Caco-2 (cell line): Measurements from ENCODE around the gene TIMP3. TPM values are rescaled to one million over a fixed set of nuclear protein-coding genes. Genes with fewer than 3 reads are reported as not detected.

ENCODE experiments used
- BruUV-seq: library from RNA; stranded (reverse); fragments of 400-500 nt; replicated peaks from 2 replicates; lab custom pipeline; 2021; lab: Mats Ljungman, UMichigan
- CTCF ChIA-PET: fragments of 300-600 bp; sonication (Branson Sonifier 250); formaldehyde crosslinking; loops from one replicate; lab custom pipeline; 2022; ENCODE audit warnings: antibody characterized with exemption; lab: Charles Lee
- POLR2A ChIA-PET: fragments of 300-600 bp; sonication (Branson Sonifier 250); formaldehyde crosslinking; loops from one replicate; lab custom pipeline; 2022; ENCODE audit warnings: antibody characterized with exemption; lab: Charles Lee
- DNase-seq, 2 experiments: peaks; one replicate each; pipeline versions ENCODE4 v3.0.0 to v3.0.0-alpha.2; 2020 to 2022
- H3K27me3 ChIP-seq: replicated peaks from 2 replicates; pipeline ENCODE4 v1.6.0; 2011; ENCODE audit warnings: low read length; ENCODE audit not compliant: control insufficient read depth, insufficient read depth
- H3K36me3 ChIP-seq: 2 replicates; pipeline ENCODE4 v1.5.1; 2011; ENCODE audit warnings: low read length; ENCODE audit not compliant: control insufficient read depth, insufficient read depth
- H3K4me1 ChIP-seq: fragments of 250-450 bp; sonication (Bioruptor Pico); 2 replicates; pipeline ENCODE4 v1.5.1; 2020; ENCODE audit warnings: mild to moderate bottlenecking
- H3K4me3 ChIP-seq: 2 replicates; pipeline ENCODE4 v1.5.1; 2011; ENCODE audit warnings: low read depth, mild to moderate bottlenecking, control low read depth, low read length
- H3K9me3 ChIP-seq: fragments of 250-450 bp; sonication (Bioruptor Pico); 2 replicates; pipeline ENCODE4 v1.5.1; 2020; ENCODE audit warnings: mild to moderate bottlenecking, moderate library complexity
- H3K27ac Mint-ChIP-seq: one replicate; pipeline ENCODE4 v1.8.0; 2022; ENCODE audit warnings: mixed read lengths; ENCODE audit not compliant: unreplicated experiment
- H3K27me3 Mint-ChIP-seq: one replicate; pipeline ENCODE4 v1.8.0; 2022; ENCODE audit warnings: mixed read lengths; ENCODE audit not compliant: insufficient read depth, unreplicated experiment
- H3K36me3 Mint-ChIP-seq: one replicate; pipeline ENCODE4 v1.8.0; 2022; ENCODE audit warnings: mild to moderate bottlenecking, mixed read lengths; ENCODE audit not compliant: insufficient read depth, unreplicated experiment
- H3K4me1 Mint-ChIP-seq: one replicate; pipeline ENCODE4 v1.8.0; 2022; ENCODE audit warnings: low read depth, mixed read lengths; ENCODE audit not compliant: unreplicated experiment
- H3K4me3 Mint-ChIP-seq: one replicate; pipeline ENCODE4 v1.8.0; 2022; ENCODE audit warnings: mild to moderate bottlenecking, moderate library complexity, mixed read lengths; ENCODE audit not compliant: unreplicated experiment
- H3K9me3 Mint-ChIP-seq: one replicate; pipeline ENCODE4 v1.8.0; 2022; ENCODE audit warnings: mixed read lengths; ENCODE audit not compliant: unreplicated experiment
- CTCF ChIP-seq, 2 experiments: fragments of 200-600 bp in 1 of 2; IDR thresholded peaks; 1 replicate in 1 of 2; 2 replicates in 1 of 2; pipeline versions ENCODE4 v1.5.1 to v1.8.0; 2011 to 2022; ENCODE audit warnings: antibody characterized with exemption in 1 of 2, control low read depth in 1 of 2, inconsistent platforms in 1 of 2, low read depth in 1 of 2, low read length in 1 of 2, mild to moderate bottlenecking in 1 of 2, moderate library complexity in 1 of 2; ENCODE audit not compliant: insufficient read depth in 1 of 2, severe bottlenecking in 1 of 2, unreplicated experiment in 1 of 2
- intact Hi-C: fragments of 100-400 bp; cut with micrococcal nuclease; formaldehyde crosslinking; loops from one replicate; pipeline ENCODE4 v1.10.0; 2022; ENCODE audit not compliant: unreplicated experiment
- total RNA-seq: library from RNA; stranded (reverse); gene quantifications from 2 replicates; pipeline ENCODE4 v1.2.3, GENCODE V29; 2022

The TIMP3 gene
- total RNA-seq, 1 experiment from 2014 or later, result 86.4 TPM

- no TSS peak for BruUV-seq
- intact Hi-C loops, result no loop called here
Measured at GRCh38 chr22:32848226-32848625, 46.7 kb downstream of the TIMP3 start.

GRCh38 chr22:32849501-32849900 lies 48.0 kb downstream of the TIMP3 start:
- no TSS peak for BruUV-seq
- intact Hi-C loops, result no loop called here
- no peak overlapping the region for H3K4me3 ChIP-seq
- POLR2A ChIA-PET, result no interaction called here
- no peaks in the 10 kb centered on the region for H3K4me1 Mint-ChIP-seq
- peaks cover 20% of the 10 kb centered on the region for H3K36me3 Mint-ChIP-seq
- H3K27me3 ChIP-seq, result no peaks in the 10 kb centered on the region
- no peak for TF ChIP-seq CTCF (IDR thresholded peaks at IDR 0.05; ENCODE audit: insufficient read depth in 1 of 2, low read depth in 1 of 2, low read length in 1 of 2, severe bottlenecking in 1 of 2, unreplicated experiment in 1 of 2)
- no peaks in the 10 kb centered on the region; the same call in 1 of the 2 replicates for H3K36me3 ChIP-seq
- no peak for DNase-seq
- no peaks in the 10 kb centered on the region for H3K27me3 Mint-ChIP-seq
- no peaks in the 10 kb centered on the region for H3K9me3 Mint-ChIP-seq
- H3K4me1 ChIP-seq, result no peaks in the 10 kb centered on the region
- H3K9me3 ChIP-seq, result no peaks in the 10 kb centered on the region
- no peak overlapping the region for H3K4me3 Mint-ChIP-seq
- CTCF ChIA-PET, result no interaction called here
- no peak overlapping the region for H3K27ac Mint-ChIP-seq

More at GRCh38 chr22:32848226-32848625, 46.7 kb downstream of the TIMP3 start:
- H3K4me3 ChIP-seq, result no peak overlapping the region
- H3K4me1 Mint-ChIP-seq, result no peaks in the 10 kb centered on the region
- H3K36me3 ChIP-seq, result no peaks in the 10 kb centered on the region; the same call in 1 of the 2 replicates
- peaks cover 19% of the 10 kb centered on the region for H3K36me3 Mint-ChIP-seq
- ChIA-PET CTCF (no interaction called here), POLR2A (no interaction called here)
- no peaks in the 10 kb centered on the region for H3K27me3 ChIP-seq
- no peak for DNase-seq
- TF ChIP-seq CTCF (IDR thresholded peaks at IDR 0.05; ENCODE audit: insufficient read depth in 1 of 2, low read depth in 1 of 2, low read length in 1 of 2, severe bottlenecking in 1 of 2, unreplicated experiment in 1 of 2), result no peak
- no peaks in the 10 kb centered on the region for H3K9me3 Mint-ChIP-seq
- no peak overlapping the region for H3K4me3 Mint-ChIP-seq
- no peaks in the 10 kb centered on the region for H3K4me1 ChIP-seq
- no peak overlapping the region for H3K27ac Mint-ChIP-seq
- H3K27me3 Mint-ChIP-seq, result no peaks in the 10 kb centered on the region
- no peaks in the 10 kb centered on the region for H3K9me3 ChIP-seq

- Mint-ChIP-seq H3K9me3 (no peaks in the 10 kb centered on the region), H3K27ac (no peak overlapping the region), H3K27me3 (no peaks in the 10 kb centered on the region), H3K36me3 (peaks cover 24% of the 10 kb centered on the region), H3K4me1 (no peaks in the 10 kb centered on the region), H3K4me3 (no peak overlapping the region)
- Histone ChIP-seq H3K9me3 (no peaks in the 10 kb centered on the region), H3K4me1 (no peaks in the 10 kb centered on the region), H3K4me3 (no peak overlapping the region), H3K27me3 (no peaks in the 10 kb centered on the region), H3K36me3 (no peaks in the 10 kb centered on the region; the same call in 1 of the 2 replicates)
- DNase-seq, result no peak
- no TSS peak for BruUV-seq
- ChIA-PET POLR2A (no interaction called here), CTCF (no interaction called here)
- intact Hi-C loops, result no loop called here
- no peak for TF ChIP-seq CTCF (IDR thresholded peaks at IDR 0.05; ENCODE audit: insufficient read depth in 1 of 2, low read depth in 1 of 2, low read length in 1 of 2, severe bottlenecking in 1 of 2, unreplicated experiment in 1 of 2)
Measured at GRCh38 chr22:32850157-32850556, 48.7 kb downstream of the TIMP3 start.
